ENCODE measurements around the gene SORCS2. TPM values are rescaled to one million over a fixed set of nuclear protein-coding genes. Genes with fewer than 3 reads are reported as not detected.

SORCS2 gene
- total RNA-seq, 2 donors from 2014 or later, result 0.05 to 0.07 TPM

- Mint-ChIP-seq H3K27ac (no peak overlapping the region), H3K9me3 (no peaks in the 10 kb centered on the region), H3K36me3 (ENCODE audit: insufficient read depth in 2 of 2) (no peaks in the 10 kb centered on the region), H3K27me3 (ENCODE audit: low read depth) (no peaks in the 10 kb centered on the region), H3K4me1 (ENCODE audit: low read depth) (no peaks in the 10 kb centered on the region), H3K4me3 (no peak overlapping the region)
- ATAC-seq (replicated peaks in 1 of 2), result no peak
- DNase-seq, result no peak
Observed at GRCh38 chr4:7705062-7705461, 512.7 kb downstream of the SORCS2 start.

- Mint-ChIP-seq H3K9me3 (no peaks in the 10 kb centered on the region), H3K36me3 (ENCODE audit: insufficient read depth in 2 of 2) (no peaks in the 10 kb centered on the region), H3K4me3 (no peak overlapping the region), H3K27me3 (ENCODE audit: low read depth) (no peaks in the 10 kb centered on the region), H3K4me1 (ENCODE audit: low read depth) (no peaks in the 10 kb centered on the region), H3K27ac (no peak overlapping the region)
- ATAC-seq (replicated peaks in 1 of 2), result no peak
- DNase-seq, result no peak
Observed at GRCh38 chr4:7705593-7705992, 513.3 kb downstream of the SORCS2 start.

GRCh38 chr4:7708238-7708637 is 515.9 kb downstream of the SORCS2 start:
- H3K27ac Mint-ChIP-seq, result no peak overlapping the region
- no peaks in the 10 kb centered on the region for H3K36me3 Mint-ChIP-seq (ENCODE audit: insufficient read depth in 2 of 2)
- H3K9me3 Mint-ChIP-seq, result no peaks in the 10 kb centered on the region
- no peak for ATAC-seq (replicated peaks in 1 of 2)
- no peaks in the 10 kb centered on the region for H3K4me1 Mint-ChIP-seq (ENCODE audit: low read depth)
- no peak overlapping the region for H3K4me3 Mint-ChIP-seq
- no peak for DNase-seq
- no peaks in the 10 kb centered on the region for H3K27me3 Mint-ChIP-seq (ENCODE audit: low read depth)

- DNase-seq (no peak), ATAC-seq (replicated peaks in 1 of 2) (no peak)
- H3K27me3 Mint-ChIP-seq (ENCODE audit: low read depth), result no peaks in the 10 kb centered on the region
- H3K9me3 Mint-ChIP-seq, result no peaks in the 10 kb centered on the region
- H3K27ac Mint-ChIP-seq, result no peak overlapping the region
- H3K4me3 Mint-ChIP-seq, result no peak overlapping the region
- H3K36me3 Mint-ChIP-seq (ENCODE audit: insufficient read depth in 2 of 2), result no peaks in the 10 kb centered on the region
- H3K4me1 Mint-ChIP-seq (ENCODE audit: low read depth), result no peaks in the 10 kb centered on the region
Observed at GRCh38 chr4:7708981-7709380, 516.6 kb downstream of the SORCS2 start.

- DNase-seq, result no peak
- Mint-ChIP-seq H3K36me3 (ENCODE audit: insufficient read depth in 2 of 2) (no peaks in the 10 kb centered on the region), H3K4me3 (no peak overlapping the region), H3K9me3 (no peaks in the 10 kb centered on the region), H3K27ac (no peak overlapping the region), H3K27me3 (ENCODE audit: low read depth) (no peaks in the 10 kb centered on the region), H3K4me1 (ENCODE audit: low read depth) (no peaks in the 10 kb centered on the region)
- ATAC-seq (replicated peaks in 1 of 2), result no peak
Observed at GRCh38 chr4:7709431-7709830, 517.1 kb downstream of the SORCS2 start.

GRCh38 chr4:7710126-7710525 is 517.8 kb downstream of the SORCS2 start:
- no peak overlapping the region for H3K27ac Mint-ChIP-seq
- DNase-seq, result no peak
- H3K4me1 Mint-ChIP-seq (ENCODE audit: low read depth), result no peaks in the 10 kb centered on the region
- H3K4me3 Mint-ChIP-seq, result no peak overlapping the region
- H3K9me3 Mint-ChIP-seq, result no peaks in the 10 kb centered on the region
- H3K27me3 Mint-ChIP-seq (ENCODE audit: low read depth), result no peaks in the 10 kb centered on the region
- H3K36me3 Mint-ChIP-seq (ENCODE audit: insufficient read depth in 2 of 2), result no peaks in the 10 kb centered on the region
- no peak for ATAC-seq (replicated peaks in 1 of 2)

- Mint-ChIP-seq H3K27ac (no peak overlapping the region), H3K27me3 (ENCODE audit: low read depth) (no peaks in the 10 kb centered on the region), H3K4me1 (ENCODE audit: low read depth) (no peaks in the 10 kb centered on the region), H3K9me3 (no peaks in the 10 kb centered on the region), H3K36me3 (ENCODE audit: insufficient read depth in 2 of 2) (no peaks in the 10 kb centered on the region), H3K4me3 (no peak overlapping the region)
- DNase-seq (no peak), ATAC-seq (replicated peaks in 1 of 2) (no peak)
Observed at GRCh38 chr4:7710576-7711306, 518.4 kb downstream of the SORCS2 start.

- Mint-ChIP-seq H3K4me1 (ENCODE audit: low read depth) (no peaks in the 10 kb centered on the region), H3K9me3 (no peaks in the 10 kb centered on the region), H3K36me3 (ENCODE audit: insufficient read depth in 2 of 2) (no peaks in the 10 kb centered on the region), H3K27me3 (ENCODE audit: low read depth) (peaks cover 5% of the 10 kb centered on the region), H3K4me3 (no peak overlapping the region), H3K27ac (no peak overlapping the region)
- DNase-seq, result no peak
- ATAC-seq (replicated peaks in 1 of 2), result no peak
Observed at GRCh38 chr4:7711307-7711963, 519.1 kb downstream of the SORCS2 start.

- Mint-ChIP-seq H3K27ac (no peak overlapping the region), H3K4me3 (no peak overlapping the region), H3K27me3 (ENCODE audit: low read depth) (peaks cover 8% of the 10 kb centered on the region), H3K4me1 (ENCODE audit: low read depth) (no peaks in the 10 kb centered on the region), H3K9me3 (no peaks in the 10 kb centered on the region), H3K36me3 (ENCODE audit: insufficient read depth in 2 of 2) (no peaks in the 10 kb centered on the region)
- no peak for ATAC-seq (replicated peaks in 1 of 2)
- no peak for DNase-seq
Observed at GRCh38 chr4:7712021-7712671, 519.8 kb downstream of the SORCS2 start.

GRCh38 chr4:7713757-7714156 is 521.4 kb downstream of the SORCS2 start:
- Mint-ChIP-seq H3K27me3 (ENCODE audit: low read depth) (peaks cover 11% of the 10 kb centered on the region), H3K4me1 (ENCODE audit: low read depth) (no peaks in the 10 kb centered on the region), H3K9me3 (no peaks in the 10 kb centered on the region), H3K27ac (no peak overlapping the region), H3K36me3 (ENCODE audit: insufficient read depth in 2 of 2) (no peaks in the 10 kb centered on the region), H3K4me3 (no peak overlapping the region)
- no peak for DNase-seq
- ATAC-seq (replicated peaks in 1 of 2), result no peak

GRCh38 chr4:7714176-7714575 is 521.8 kb downstream of the SORCS2 start:
- Mint-ChIP-seq H3K4me3 (no peak overlapping the region), H3K9me3 (no peaks in the 10 kb centered on the region), H3K27ac (no peak overlapping the region), H3K36me3 (ENCODE audit: insufficient read depth in 2 of 2) (no peaks in the 10 kb centered on the region), H3K27me3 (ENCODE audit: low read depth) (peaks cover 11% of the 10 kb centered on the region), H3K4me1 (ENCODE audit: low read depth) (no peaks in the 10 kb centered on the region)
- DNase-seq, result no peak
- ATAC-seq (replicated peaks in 1 of 2), result no peak

GRCh38 chr4:7714738-7715137 is 522.4 kb downstream of the SORCS2 start:
- no peaks in the 10 kb centered on the region for H3K36me3 Mint-ChIP-seq (ENCODE audit: insufficient read depth in 2 of 2)
- H3K27ac Mint-ChIP-seq, result no peak overlapping the region
- H3K4me3 Mint-ChIP-seq, result no peak overlapping the region
- no peaks in the 10 kb centered on the region for H3K4me1 Mint-ChIP-seq (ENCODE audit: low read depth)
- DNase-seq, result no peak
- peaks cover 13% of the 10 kb centered on the region for H3K27me3 Mint-ChIP-seq (ENCODE audit: low read depth)
- ATAC-seq (replicated peaks in 1 of 2), result no peak
- no peaks in the 10 kb centered on the region for H3K9me3 Mint-ChIP-seq

- no peaks in the 10 kb centered on the region for H3K9me3 Mint-ChIP-seq
- no peak overlapping the region for H3K27ac Mint-ChIP-seq
- no peaks in the 10 kb centered on the region for H3K4me1 Mint-ChIP-seq (ENCODE audit: low read depth)
- H3K36me3 Mint-ChIP-seq (ENCODE audit: insufficient read depth in 2 of 2), result no peaks in the 10 kb centered on the region
- no peak overlapping the region for H3K4me3 Mint-ChIP-seq
- no peak for ATAC-seq (replicated peaks in 1 of 2)
- DNase-seq, result no peak
- peaks cover 20% of the 10 kb centered on the region for H3K27me3 Mint-ChIP-seq (ENCODE audit: low read depth)
Observed at GRCh38 chr4:7715271-7716009, 523.1 kb downstream of the SORCS2 start.

Data from activated T-cell treated with anti-CD3 and anti-CD28 coated beads, Interleukin-2, amount 50 U/mL, for 72 hours (primary cell).